Stimulated activated CD4-positive, alpha-beta T cell treated with anti-CD3 and anti-CD28 coated beads, Interleukin-12 subunit alpha, Interleukin-12 subunit beta, amount 100 ng/mL, for 24 hours (primary cell): ENCODE measurements around the gene ACIN1.
"Not testable (repeated sequence)": the region's sequence is repeated elsewhere in the genome, so short reads cannot be mapped to it uniquely, and the experiment has no call there.

Experiments used
- DNase-seq, 2 experiments: peaks; one replicate each; pipeline ENCODE4 v3.0.0-alpha.2; 2020; ENCODE audit warnings: low read depth in 2 of 2

ACIN1 gene

GRCh38 chr14:23107620-23108019 is 12.7 kb upstream of the ACIN1 start:
- not testable (repeated sequence) for DNase-seq

- no peak for DNase-seq
These were observed 11.8 kb upstream of the ACIN1 start for GRCh38 chr14:23106747-23107045.

GRCh38 chr14:23105348-23105824 is 10.4 kb upstream of the ACIN1 start:
- no peak for DNase-seq

GRCh38 chr14:23104591-23105347 is 9.8 kb upstream of the ACIN1 start, which contains the start of gene CIROP:
Gene CIROP, minus strand, starts transcription at chr14:23104989. Its CDS starts 69 bp downstream, at chr14:23104920.
- no peak for DNase-seq

GRCh38 chr14:23104070-23104590 is 9.2 kb upstream of the ACIN1 start:
- DNase-seq = no peak

GRCh38 chr14:23103581-23103980 is 8.6 kb upstream of the ACIN1 start:
- DNase-seq = no peak

GRCh38 chr14:23102801-23103200 is 7.9 kb upstream of the ACIN1 start:
- no peak for DNase-seq

GRCh38 chr14:23101986-23102625 is 7.2 kb upstream of the ACIN1 start:
- no peak for DNase-seq

GRCh38 chr14:23101213-23101970 is 6.5 kb upstream of the ACIN1 start:
- no peak for DNase-seq

GRCh38 chr14:23099212-23099861 is 4.4 kb upstream of the ACIN1 start:
- no peak for DNase-seq

GRCh38 chr14:23097786-23098185 is 2.9 kb upstream of the ACIN1 start:
- no peak for DNase-seq

GRCh38 chr14:23095196-23096108 is 516 bp upstream of the ACIN1 start, which contains the start of gene C14orf119:
Gene C14orf119, plus strand, starts transcription at chr14:23095505. Its CDS starts 2,154 bp downstream, at chr14:23097659.
- peak; percentile 97 to 100 for DNase-seq

- no peak for DNase-seq
These were observed 808 bp downstream of the ACIN1 start for GRCh38 chr14:23093991-23094665.

GRCh38 chr14:23093526-23093925 is 1.4 kb downstream of the ACIN1 start:
- DNase-seq = no peak

GRCh38 chr14:23093104-23093503 is 1.8 kb downstream of the ACIN1 start:
- no peak for DNase-seq

GRCh38 chr14:23091294-23092225 is 3.4 kb downstream of the ACIN1 start:
- DNase-seq = no peak

GRCh38 chr14:23090254-23090636 is 4.7 kb downstream of the ACIN1 start:
- DNase-seq = no peak

GRCh38 chr14:23089498-23090253 is 5.3 kb downstream of the ACIN1 start:
- DNase-seq = no peak
